ENCODE results near the gene SH3BP2. TPM values are rescaled to one million over a fixed set of nuclear protein-coding genes. Genes with fewer than 3 reads are reported as not detected.

Gene SH3BP2
- total RNA-seq, 1 donor from 2014 or later, result 25.6 TPM

DNA sequence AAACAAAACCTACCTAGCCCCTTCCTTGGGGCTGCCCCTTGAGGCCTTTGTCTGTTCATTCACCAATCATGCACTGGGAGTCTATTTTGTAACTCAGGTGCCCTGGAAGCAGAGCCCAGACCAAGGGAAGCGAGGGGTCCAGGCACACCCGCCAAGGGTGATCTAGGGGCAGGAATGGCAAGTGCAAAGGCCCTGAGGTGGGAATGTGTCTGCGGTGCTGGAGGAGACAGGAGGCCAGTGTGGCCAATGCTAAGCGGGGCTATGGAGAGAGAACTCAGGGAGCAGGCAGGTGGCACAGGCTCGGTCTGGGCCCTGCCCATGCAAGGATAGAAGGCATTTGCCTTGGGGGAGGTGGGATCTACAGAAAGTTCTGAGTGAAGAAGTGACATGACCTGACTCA, 3.5 kb upstream of the SH3BP2 start:
- DNase-seq (peak; percentile 16), ATAC-seq (no peak)
- intact Hi-C loops (cut with micrococcal nuclease), result no loop called here

DNA sequence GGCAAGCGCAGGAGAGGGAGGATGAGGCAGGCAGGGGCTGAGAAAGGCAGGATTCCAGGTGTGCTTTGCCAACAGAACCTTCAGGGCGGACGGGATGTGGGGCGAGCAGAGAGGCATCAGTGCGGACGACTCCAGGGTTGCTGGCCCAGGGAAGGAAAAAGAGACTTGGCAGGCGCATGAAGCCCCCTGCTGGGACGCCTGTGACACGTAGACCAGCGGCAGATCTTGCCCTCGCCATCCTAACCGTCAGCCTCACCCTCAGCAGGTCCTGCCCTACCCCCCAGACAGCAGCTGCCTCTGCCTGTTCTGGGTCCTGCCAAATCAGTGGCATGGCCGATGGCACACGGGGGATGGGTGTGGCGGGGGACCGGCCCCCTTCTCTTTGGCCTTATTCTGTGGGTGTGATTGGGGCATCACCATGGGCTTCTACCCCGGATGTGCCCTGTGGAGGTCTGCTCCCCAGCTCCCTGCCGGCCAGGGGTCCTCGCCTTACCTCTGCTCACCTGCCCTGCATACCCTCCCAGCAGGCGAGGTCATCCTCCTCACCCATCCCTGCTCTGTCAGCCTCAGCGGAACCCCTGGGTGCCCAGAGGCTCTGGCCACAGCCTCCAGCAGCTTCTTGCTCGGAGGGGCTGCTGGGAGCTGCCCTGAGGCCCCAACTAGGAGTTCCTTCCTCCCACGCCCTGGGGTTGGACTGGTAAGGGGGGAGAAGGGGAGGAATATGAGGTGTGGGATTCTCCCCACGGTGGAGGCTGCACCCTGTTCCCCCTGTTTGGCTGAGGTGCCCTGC, 2.9 kb upstream of the SH3BP2 start:
- DNase-seq (peak; percentile 20), ATAC-seq (no peak)
- intact Hi-C loops (cut with micrococcal nuclease), result no loop called here

DNA sequence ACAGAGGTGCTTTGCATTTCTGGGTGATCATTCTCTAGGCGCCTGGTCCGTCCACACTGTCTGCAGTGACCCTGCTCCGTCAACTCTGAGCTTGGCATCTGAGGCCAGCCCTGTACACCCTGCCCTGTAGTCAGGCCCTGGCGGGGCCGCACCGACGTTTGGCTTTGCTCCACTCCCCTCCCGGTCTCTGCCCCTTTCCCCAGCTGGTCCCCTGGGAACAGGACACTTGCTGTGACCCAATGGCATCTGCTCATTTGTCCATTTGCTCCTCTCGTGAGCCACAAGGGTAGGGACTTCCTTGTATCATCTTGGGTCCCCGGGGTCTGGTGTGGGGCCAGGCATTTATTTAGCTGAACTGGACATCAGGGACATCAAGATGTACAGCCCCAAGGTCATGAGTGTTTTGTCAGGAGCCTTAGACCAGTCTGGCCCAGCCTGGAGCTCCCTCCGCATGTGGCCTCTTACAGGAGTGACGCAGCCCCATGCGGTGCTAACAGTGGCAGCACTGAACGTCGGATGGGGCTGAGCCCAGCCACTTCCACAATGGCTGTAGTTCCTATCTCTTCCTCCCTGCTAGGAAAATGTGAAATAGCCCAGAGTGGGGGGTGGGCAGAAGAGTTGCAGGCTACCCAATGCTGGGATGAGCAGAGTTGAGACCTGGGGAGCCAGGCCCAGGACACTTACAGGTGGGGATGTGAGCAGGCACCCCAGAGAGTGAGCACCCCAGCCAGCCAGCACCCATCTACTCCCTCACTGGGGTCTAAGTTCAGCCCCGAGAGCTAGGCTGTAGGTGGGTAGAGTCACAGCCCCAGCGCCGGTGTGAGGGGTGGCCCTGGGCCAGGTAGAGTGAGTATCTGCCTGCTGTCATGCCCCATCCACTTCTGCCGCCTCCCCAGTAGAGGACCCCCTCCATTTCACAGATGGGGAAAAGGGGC, 2.0 kb upstream of the SH3BP2 start:
- DNase-seq, result peak; percentile 56
- intact Hi-C loops (cut with micrococcal nuclease), result no loop called here
- ATAC-seq, result no peak

DNA sequence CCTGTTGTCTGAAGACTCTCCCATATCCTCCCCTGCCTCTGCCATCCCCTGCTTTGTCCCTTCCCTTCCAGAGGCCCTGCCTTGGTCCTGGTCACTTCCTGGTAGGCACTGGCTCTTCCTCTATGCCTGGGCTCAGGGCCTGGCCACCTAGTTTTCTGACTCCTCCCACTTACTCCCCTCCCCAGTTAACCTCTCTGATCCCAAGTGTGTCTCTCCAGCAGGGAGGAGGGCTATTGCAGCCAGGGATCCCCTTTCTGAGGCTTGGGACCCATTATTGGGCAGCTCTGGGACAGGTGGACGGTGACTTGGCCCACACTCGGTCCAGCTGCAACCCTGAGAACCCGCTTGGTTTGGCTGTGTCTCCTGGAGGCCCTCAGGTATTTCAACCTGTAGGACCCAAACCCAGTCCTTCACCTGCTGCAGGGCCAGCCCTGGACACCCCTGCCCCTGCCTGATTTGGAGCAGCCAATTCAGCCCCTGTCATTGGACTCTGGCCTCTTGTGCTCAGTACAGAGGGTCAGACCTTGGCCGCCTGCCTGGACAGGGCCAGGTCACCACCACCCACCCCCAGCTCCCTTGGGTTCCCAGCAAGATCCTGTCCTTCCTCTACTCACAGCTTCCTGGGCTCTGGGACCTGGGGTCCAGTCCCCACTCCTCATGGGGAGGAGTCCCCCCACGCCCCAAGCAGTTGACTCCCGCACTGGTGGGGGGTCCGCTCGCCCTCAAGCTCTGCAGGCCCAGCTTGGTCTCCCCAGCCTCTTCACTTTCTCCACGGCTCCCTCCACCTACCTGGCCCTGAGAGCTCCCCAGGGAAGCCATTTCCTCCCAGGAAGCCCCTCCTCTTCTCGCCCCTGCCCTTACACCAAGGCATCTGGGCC, 1.1 kb upstream of the SH3BP2 start:
- peak; percentile 37 for DNase-seq
- ATAC-seq, result no peak
- intact Hi-C loops (cut with micrococcal nuclease), result no loop called here

DNA sequence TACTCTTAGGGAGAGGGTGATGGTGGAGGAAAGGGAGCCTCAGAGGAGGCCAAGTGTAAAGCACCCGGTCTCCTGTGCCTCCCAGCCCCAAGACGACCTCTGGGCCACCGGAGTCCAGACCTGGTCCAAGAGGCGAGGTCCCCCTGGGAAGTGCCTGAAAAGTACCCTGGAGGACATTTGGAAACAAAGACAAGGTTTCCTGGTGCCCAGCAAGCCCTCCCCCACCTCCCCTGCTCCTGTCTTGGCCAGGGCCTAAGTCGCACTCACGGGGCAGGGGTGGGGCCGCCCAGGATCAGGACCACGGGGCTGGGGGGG, 532 bp upstream of the SH3BP2 start:
- intact Hi-C loops (cut with micrococcal nuclease), result no loop called here
- ATAC-seq (no peak), DNase-seq (no peak)

DNA sequence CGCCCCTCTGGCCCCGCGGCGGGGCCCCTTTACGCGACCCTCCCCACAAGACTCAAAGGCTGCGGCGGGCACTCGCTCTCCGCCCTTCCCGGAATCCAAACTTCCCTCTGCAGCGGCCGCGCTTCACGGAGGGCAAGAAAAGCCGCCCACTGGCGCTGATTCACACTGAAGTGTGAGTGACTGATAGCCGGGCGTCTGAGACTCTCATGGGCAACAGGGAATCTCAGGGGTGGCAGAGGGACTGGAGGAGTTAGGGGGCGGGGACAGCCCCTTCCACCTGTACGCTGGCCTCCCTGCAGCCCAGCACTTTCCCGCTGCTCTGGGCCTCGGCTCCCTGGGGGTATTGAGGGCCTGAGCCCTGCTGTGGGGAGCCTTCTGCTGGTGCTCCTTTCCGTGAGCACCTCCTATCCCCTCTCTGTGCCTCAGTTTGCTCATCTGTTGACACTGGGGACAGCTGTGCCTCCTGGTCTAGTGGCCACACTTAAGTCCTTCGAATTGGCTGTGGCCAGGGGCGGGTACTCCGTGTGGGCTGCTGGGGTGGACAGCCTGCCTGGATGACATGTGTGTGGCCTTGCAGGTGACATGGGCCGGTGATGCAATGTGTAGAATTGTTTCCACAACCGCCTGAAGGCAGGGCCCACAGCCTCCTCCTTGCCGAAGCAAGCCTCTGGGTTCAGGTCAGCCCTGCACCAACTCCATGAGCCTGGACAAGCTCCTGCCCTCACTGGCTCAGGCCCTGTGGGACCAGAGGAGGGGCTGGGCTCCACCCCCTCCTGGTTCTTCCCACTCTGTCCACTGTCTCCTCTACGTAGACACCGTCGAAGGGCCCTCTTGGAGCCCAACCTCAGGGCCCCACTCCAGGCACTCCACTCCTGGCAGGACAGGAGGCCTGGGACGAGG, 951 bp downstream of the SH3BP2 start:
- intact Hi-C loops (cut with micrococcal nuclease), result no loop called here
- ATAC-seq, result peak; percentile 3
- DNase-seq, result peak; percentile 66

DNA sequence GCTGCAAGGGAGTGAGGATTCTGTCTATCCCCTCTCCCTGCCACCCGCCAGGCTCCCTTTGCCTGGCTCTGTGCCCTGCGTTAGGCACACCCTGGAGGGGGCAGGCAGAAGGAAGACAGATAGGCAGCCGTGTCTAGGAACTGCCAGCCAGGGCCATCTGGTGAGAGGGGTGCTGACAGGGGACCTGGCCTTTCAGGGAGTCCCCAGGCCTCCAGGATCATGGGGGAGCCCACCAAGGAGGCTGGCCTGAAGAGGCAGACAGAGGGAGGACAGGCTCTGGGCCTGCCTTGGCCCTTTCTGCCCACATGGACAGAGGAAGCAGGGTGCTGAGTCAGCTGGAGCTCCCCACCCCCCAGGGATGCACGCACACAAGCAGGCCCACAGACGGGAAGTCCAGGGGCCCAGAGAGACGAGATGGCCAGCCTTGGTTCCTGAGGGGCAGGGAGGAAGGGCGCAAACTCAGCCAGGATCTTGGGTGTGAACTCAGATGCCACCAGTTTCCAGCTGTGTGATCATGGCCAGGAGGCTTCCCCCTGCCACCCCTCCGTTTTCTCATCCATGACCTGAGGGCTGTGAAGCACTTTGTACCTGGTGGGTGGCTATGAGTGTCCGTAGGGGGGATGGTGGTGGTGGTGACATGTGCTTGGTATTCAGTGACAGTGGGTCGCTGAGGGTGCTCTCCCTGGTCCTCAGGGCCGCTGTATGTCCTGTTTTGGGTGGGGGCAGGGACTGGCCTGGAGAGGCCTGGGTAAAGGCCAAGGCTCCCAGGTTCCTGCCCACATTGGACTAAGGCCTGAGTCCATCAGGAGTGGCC, 1.8 kb downstream of the SH3BP2 start:
- peak; percentile 80 for DNase-seq
- intact Hi-C loops (cut with micrococcal nuclease), result no loop called here
- ATAC-seq, result peak; percentile 47

DNA sequence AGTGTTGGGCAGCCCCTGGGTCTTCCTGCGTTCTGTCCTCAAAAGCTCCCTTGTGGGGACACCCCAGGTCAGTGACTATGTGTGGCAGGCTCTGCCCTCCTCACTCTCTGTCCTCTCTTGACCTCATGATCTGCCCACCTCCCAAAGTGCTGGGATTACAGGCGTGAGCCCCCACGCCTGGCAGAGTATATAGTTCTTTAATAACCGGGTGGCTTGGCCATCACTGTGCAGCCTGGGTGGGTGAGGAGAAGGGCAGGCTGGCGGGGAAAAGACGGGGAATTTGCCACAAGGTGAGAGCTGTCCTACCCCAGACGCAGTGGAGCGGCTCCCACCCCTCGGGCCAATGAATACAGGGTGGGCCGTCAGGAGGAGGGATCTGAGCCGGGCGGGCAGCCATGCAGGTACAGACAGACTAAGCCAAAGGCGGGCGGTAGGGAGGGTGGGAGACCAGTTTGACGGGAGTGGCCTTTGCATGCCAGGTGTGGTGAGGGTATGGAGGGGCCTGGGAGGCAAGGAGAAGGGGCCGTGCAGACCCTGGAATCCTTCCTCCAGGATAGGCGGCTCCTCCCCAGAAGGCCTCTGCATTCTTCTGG, 2.5 kb downstream of the SH3BP2 start:
- DNase-seq, result no peak

DNA sequence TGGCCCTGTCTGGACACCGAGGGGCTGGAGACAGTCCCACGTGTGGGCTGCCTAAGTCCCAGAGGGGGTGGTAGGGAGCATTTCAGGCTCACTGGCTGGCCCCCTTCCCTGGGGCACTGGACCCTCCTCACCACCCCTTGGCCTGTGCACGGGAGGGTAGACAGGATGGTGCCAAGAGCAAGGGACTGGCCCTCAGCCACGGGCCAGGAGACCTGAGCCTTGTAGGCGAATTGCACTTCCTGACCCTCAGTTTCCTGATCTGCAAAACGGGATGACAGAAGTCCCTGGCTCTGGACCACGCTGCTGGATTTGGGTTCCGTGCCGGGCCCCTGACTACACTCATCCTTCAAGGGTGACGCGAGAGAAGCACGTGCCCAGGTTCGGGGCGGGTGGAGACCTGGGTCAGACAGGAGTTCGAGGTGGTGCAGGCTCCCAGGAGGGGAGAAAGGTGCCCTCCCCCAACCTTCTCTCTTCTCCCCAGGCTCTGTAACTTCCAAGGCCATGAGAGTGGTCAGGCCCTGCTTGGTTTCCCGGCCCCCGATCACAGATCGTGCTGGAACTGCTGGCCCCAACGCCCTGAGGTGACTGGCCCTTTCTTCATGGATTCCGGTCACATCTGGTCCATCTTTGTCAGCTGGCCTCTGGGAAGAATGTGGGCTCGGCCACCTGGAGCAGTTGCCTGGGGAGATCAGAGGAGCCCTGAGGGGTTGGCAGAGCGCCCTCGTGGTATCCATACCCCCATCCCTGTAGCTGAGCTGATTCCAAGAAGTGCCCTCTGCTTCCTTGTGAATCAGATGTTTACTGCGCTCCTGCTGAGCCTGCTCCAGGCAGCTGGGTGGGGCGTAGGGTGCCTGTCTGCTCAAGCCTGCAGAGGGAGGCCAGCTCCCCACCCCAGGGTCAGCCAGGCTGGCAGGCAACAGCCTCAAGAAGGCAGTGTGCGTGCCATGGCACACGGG, 3.3 kb downstream of the SH3BP2 start:
- intact Hi-C loops (cut with micrococcal nuclease), result no loop called here
- ATAC-seq (no peak), DNase-seq (peak; percentile 51)

More for the DNA sequence above, 2.5 kb downstream of the SH3BP2 start:
- intact Hi-C loops (cut with micrococcal nuclease), result no loop called here
- no peak for ATAC-seq

DNA sequence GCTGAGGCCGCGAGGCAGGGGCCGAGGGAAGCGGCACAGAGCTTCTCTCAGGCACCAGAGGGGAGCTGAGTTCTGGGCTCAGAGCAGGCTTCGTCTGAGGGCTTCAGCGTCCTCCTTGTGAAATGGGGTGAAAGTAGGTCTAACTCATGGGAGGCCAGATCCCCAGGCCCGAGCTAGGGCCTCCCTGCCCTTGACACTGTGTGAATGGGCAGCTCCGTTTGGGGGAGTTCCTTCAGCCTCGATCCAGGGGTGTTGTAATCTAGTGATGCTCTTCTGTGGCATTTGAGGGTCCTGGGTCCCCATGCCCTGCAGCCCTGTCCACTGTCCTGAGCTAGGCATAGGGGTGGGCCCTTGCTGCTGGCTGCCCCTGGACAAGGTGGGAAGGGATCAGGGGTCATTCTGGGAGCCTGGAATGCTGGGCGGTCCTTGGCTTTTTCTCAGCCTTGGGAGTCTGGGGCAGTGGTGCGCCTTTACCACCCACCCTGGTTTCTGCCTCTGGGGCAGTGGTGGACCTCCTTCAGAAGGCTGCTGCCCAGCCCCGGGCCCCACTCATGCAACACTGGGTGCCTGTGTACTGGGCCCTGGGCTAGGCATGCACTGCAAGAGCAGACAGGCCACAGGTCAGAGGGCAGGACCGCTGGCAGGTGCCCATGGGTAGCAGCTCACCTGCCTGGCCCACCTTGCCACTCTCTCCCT, 4.1 kb downstream of the SH3BP2 start:
- DNase-seq (no peak), ATAC-seq (no peak)
- intact Hi-C loops (cut with micrococcal nuclease), result no loop called here

DNA sequence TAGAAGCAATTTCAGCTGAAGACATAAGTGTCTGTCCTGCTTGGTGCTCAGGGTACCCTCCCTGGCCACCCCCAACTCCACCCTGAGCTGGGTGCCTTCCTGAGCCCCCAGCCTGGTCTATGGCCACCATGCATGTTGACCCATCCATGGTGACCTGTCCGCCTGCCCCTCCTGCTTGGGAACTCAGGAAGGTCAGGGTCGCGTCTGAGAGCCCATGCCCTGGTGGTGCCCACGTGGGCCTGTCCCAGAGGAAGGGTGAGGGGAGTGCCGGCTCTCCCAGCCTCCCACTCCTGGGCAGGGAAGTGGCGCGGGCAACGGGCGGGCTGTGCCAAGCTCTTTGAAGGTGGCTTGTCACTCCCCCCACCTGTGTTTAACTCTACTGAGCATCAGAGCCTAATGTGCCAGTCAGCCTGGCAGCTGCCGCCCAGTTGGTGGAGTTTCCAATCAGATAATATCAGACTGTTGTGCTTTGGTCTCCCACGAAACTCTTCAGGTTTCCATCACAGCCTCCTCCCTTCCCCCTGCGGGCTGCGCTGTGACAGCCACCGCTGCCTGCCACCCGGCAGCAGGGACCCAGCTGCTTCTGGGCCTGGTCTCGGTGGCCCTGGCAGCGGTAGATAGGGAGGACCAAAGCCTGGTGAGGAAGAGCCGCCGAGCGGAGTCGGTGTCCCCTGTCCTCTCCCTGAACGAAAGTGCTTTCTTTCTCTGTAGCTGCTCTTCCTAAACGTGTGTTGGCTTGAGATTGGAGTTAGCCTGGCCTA, 4.8 kb downstream of the SH3BP2 start:
- intact Hi-C loops (cut with micrococcal nuclease), result no loop called here
- peak; percentile 70 for DNase-seq
- peak; percentile 29 for ATAC-seq

DNA sequence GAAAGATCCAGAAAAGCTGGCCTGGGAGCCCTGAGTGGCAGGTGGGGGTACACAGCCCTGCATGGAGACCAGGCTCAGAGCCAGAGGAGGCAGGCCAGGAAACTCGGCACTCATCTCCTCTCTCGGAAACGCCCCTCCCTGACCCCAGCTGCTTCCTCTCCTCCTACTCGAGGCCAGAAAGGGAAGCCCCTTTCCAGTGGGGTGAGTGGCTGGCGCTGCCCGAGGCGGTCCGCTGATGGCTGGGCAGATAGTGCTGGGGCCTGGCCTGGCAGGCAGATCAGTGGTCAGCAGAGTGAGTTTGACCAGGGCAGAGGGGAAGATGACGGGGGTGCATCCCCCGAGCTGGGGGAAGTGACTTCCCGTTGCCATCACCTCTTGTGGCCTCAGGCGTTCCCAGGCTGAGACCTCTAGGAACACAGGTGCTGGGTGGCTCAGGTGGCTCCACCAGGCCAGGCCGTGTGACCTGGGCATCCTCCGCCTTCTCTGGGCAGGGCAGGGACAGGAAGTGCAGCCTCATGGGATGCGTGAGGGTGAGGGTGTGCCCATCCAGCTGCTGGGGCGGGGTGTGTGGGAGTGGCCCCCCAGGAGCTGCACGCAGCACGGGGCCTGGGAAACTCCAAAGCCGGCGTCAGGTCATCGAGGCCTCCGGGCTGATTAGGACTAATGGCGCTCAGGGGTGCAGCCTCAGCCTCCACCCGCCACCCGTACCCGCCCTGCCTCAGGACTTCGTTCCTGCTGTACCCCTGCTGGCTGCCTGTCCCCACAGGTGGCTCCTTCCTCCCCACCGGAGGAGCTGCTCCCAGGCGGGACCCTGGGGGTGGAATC, 5.7 kb downstream of the SH3BP2 start:
- DNase-seq (peak; percentile 83), ATAC-seq (peak; percentile 1)
- intact Hi-C loops (cut with micrococcal nuclease), result no loop called here

DNA sequence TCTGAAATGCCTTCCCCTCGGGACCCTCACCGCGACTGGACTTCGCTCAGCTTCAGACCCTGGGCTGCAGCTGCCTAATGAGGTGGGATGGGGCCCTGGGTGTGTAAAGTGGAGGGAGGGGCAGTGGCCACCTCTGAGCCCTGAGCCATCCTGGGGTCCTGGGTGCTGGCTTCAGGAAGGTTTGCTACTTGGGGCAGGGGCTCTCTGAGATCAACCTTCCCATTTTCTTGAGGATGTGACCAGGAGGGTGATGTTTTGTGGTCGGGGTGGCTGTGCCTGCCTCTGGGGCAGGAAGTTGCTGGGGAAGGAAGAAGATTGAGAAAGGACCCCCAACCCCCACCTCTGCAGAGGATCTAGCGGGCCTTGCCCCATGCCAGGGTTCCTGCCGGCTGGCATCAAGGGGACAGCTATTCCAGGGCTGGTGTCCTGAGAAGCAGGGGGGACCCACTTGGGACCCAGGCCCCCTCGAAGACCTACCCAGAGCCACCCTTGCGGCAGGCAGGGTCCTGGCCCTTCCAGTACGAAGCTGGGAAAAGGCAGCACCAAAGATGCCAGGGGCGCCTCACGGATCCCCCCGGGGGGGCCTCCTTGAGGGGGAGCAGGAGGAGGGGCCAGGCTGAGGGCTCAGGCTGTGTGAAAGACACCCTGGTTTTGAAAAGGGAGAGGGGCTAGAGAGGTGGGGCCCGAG, 6.5 kb downstream of the SH3BP2 start:
- DNase-seq, result no peak
- no peak for ATAC-seq
- intact Hi-C loops (cut with micrococcal nuclease), result no loop called here
